ENCODE results near the gene AURKA.

DNA sequence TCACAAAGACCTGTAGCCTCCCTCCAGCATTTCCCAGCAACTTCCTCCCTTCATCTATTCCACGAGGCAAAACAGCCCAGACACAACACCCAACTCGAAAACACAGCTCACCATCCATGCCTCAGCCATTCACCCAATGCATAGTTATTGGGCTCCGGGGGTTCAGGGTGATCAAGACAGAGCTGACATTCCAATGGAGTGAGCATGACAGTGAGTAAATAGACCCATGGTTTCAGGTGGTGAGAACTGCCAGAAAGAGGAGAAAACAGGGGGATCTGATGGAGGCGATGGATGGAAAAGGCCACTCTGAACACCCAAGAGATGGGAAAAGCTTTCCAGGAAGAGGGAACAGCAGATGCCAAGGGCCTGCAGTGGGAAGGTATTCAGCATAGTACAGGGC is 25.9 kb upstream of the AURKA start:
- TF ChIP-seq POLR2AphosphoS5 (IDR thresholded peaks at IDR 0.05; ENCODE audit: low read depth, low read length) = no peak
- no peak for TF ChIP-seq TAF1 (IDR thresholded peaks at IDR 0.05; ENCODE audit: low read depth, low read length)
- no peak for TF ChIP-seq POLR2A (IDR thresholded peaks at IDR 0.05; ENCODE audit: low read depth, low read length)
- no peak for TF ChIP-seq SPI1 (IDR thresholded peaks at IDR 0.05; ENCODE audit: low read depth, low read length)

Data from GM12891 (cell line).